OCI-LY1 (cell line): ENCODE data around the gene RPS17.

Experiments used
- H2AFZ ChIP-seq: fragments of 200-600 bp; sonication (generic), shearing (Covaris generic); 2 replicates; pipeline ENCODE4 v1.6.0; 2014; ENCODE audit warnings: antibody characterized with exemption, mild to moderate bottlenecking, low read length
- H3F3A ChIP-seq: fragments of 200-600 bp; sonication (generic), shearing (Covaris generic); 2 replicates; pipeline ENCODE4 v1.6.0; 2014; ENCODE audit warnings: mild to moderate bottlenecking, antibody characterized with exemption, low read length, moderate library complexity; ENCODE audit not compliant: insufficient read depth
- H3K27ac ChIP-seq: fragments of 200-600 bp; sonication (generic); 2 replicates; pipeline ENCODE4 v1.5.1; 2014; ENCODE audit warnings: low read length, mixed run types, mild to moderate bottlenecking, low read depth; ENCODE audit not compliant: poor library complexity, severe bottlenecking
- H3K27me3 ChIP-seq: fragments of 200-600 bp; sonication (generic); 2 replicates; pipeline ENCODE4 v1.6.0; 2014; ENCODE audit warnings: antibody characterized with exemption, mild to moderate bottlenecking, low read length, moderate library complexity; ENCODE audit not compliant: insufficient read depth
- H3K36me3 ChIP-seq: fragments of 200-600 bp; sonication (generic); 2 replicates; pipeline ENCODE4 v1.6.1; 2014; ENCODE audit warnings: mild to moderate bottlenecking, antibody characterized with exemption, low read length, moderate library complexity, mixed read lengths; ENCODE audit not compliant: insufficient read depth
- H3K4me1 ChIP-seq: fragments of 200-600 bp; sonication (generic); 2 replicates; pipeline ENCODE4 v1.5.1; 2014; ENCODE audit warnings: mild to moderate bottlenecking, low read length, moderate library complexity; ENCODE audit not compliant: insufficient read depth, severe bottlenecking
- H3K4me2 ChIP-seq: fragments of 200-600 bp; sonication (generic), shearing (Covaris generic); 2 replicates; pipeline ENCODE4 v1.6.1; 2014; ENCODE audit warnings: low read length
- H3K4me3 ChIP-seq: fragments of 200-600 bp; sonication (generic); 2 replicates; pipeline ENCODE4 v1.5.1; 2014; ENCODE audit warnings: low read length, low read depth, mild to moderate bottlenecking, mixed read lengths; ENCODE audit not compliant: poor library complexity, severe bottlenecking
- H3K79me2 ChIP-seq: fragments of 200-600 bp; shearing (Covaris generic); 2 replicates; pipeline ENCODE4 v1.6.1; 2016; ENCODE audit warnings: mixed run types, low read length, mixed read lengths; ENCODE audit not compliant: insufficient read depth
- H3K9ac ChIP-seq: fragments of 200-600 bp; sonication (generic), shearing (Covaris generic); 2 replicates; pipeline ENCODE4 v1.6.1; 2014; ENCODE audit warnings: mild to moderate bottlenecking, low read length, mixed read lengths
- H3K9me2 ChIP-seq: fragments of 200-600 bp; sonication (generic), shearing (Covaris generic); 2 replicates; pipeline ENCODE4 v1.6.1; 2014; ENCODE audit warnings: low read depth, mild to moderate bottlenecking, low read length, mixed read lengths
- H3K9me3 ChIP-seq: fragments of 200-600 bp; shearing (Covaris generic); 2 replicates; pipeline ENCODE4 v1.6.1; 2014; ENCODE audit warnings: low read length, mixed read lengths
- H4K20me1 ChIP-seq: fragments of 200-600 bp; sonication (generic), shearing (Covaris generic); 2 replicates; pipeline ENCODE4 v1.6.0; 2016; ENCODE audit warnings: mild to moderate bottlenecking, low read length; ENCODE audit not compliant: insufficient read depth
- EZH2 ChIP-seq: fragments of 200-600 bp; sonication (generic), shearing (Covaris generic); IDR thresholded peaks from 2 replicates; pipeline ENCODE4 v1.8.0; 2017; ENCODE audit warnings: borderline replicate concordance, mixed run types, mild to moderate bottlenecking, antibody characterized with exemption, low read length, moderate library complexity, mixed read lengths
- TF ChIP-seq, protein P1 (sequence below): fragments of 200-600 bp; sonication (generic), shearing (Covaris generic); IDR thresholded peaks from 2 replicates; pipeline ENCODE4 v1.5.1; 2017; ENCODE audit warnings: mild to moderate bottlenecking, antibody characterized with exemption, low read length, moderate library complexity, mixed read lengths

The RPS17 gene

GRCh38 chr15:82548700-82549099 is 8.4 kb upstream of the RPS17 start:
- no peak overlapping the region for H2AFZ ChIP-seq
- H3K9ac ChIP-seq: no peak overlapping the region
- H3K27me3 ChIP-seq: 0 out of 2 replicates have a peak, but pooled peaks cover 5% of the 10 kb centered on the region
- no peak overlapping the region for H3K4me2 ChIP-seq
- no peaks in the 10 kb centered on the region for H3K9me3 ChIP-seq
- no peaks in the 10 kb centered on the region for H4K20me1 ChIP-seq
- no peaks in the 10 kb centered on the region for H3K4me1 ChIP-seq
- no peaks in the 10 kb centered on the region for H3K9me2 ChIP-seq
- no peaks in the 10 kb centered on the region for H3K79me2 ChIP-seq
- H3F3A ChIP-seq: no peaks in the 10 kb centered on the region
- H3K27ac ChIP-seq: no peak overlapping the region
- no peak for TF ChIP-seq EZH2
- TF ChIP-seq, protein P1, sequence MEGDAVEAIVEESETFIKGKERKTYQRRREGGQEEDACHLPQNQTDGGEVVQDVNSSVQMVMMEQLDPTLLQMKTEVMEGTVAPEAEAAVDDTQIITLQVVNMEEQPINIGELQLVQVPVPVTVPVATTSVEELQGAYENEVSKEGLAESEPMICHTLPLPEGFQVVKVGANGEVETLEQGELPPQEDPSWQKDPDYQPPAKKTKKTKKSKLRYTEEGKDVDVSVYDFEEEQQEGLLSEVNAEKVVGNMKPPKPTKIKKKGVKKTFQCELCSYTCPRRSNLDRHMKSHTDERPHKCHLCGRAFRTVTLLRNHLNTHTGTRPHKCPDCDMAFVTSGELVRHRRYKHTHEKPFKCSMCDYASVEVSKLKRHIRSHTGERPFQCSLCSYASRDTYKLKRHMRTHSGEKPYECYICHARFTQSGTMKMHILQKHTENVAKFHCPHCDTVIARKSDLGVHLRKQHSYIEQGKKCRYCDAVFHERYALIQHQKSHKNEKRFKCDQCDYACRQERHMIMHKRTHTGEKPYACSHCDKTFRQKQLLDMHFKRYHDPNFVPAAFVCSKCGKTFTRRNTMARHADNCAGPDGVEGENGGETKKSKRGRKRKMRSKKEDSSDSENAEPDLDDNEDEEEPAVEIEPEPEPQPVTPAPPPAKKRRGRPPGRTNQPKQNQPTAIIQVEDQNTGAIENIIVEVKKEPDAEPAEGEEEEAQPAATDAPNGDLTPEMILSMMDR: no peak
- no peaks in the 10 kb centered on the region for H3K36me3 ChIP-seq
- H3K4me3 ChIP-seq: no peak overlapping the region

DNA sequence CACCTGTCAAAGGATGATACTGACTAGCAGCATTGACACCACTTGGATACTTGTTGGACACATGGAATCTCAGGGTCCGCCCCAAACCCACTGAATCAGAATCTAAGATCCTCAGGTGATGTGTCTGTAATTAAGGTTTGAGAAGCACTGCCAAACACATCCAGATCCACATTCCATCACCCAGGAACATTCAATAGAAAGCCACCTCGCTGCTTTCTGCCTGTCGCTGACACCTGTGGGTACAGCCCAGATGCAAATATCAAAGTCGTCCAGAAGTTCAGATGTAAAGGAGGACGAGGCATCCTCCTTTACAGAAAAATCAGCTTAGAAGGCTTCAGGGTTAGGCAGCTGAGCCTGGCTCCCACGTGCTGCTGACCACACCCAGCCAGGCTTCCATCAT is 5.2 kb upstream of the RPS17 start:
- H3K9me3 ChIP-seq: no peaks in the 10 kb centered on the region
- H3K4me3 ChIP-seq: no peak overlapping the region
- no peak overlapping the region for H3K27ac ChIP-seq
- no peak overlapping the region for H3K9ac ChIP-seq
- H3K36me3 ChIP-seq: no peaks in the 10 kb centered on the region
- H3K4me1 ChIP-seq: peaks cover 5% of the 10 kb centered on the region
- H3F3A ChIP-seq: no peaks in the 10 kb centered on the region
- TF ChIP-seq, protein P1: no peak
- TF ChIP-seq EZH2: no peak
- H4K20me1 ChIP-seq: no peaks in the 10 kb centered on the region
- H2AFZ ChIP-seq: no peak overlapping the region
- 0 out of 2 replicates have a peak, but pooled peaks cover 5% of the 10 kb centered on the region for H3K27me3 ChIP-seq
- H3K4me2 ChIP-seq: no peak overlapping the region
- H3K9me2 ChIP-seq: no peaks in the 10 kb centered on the region
- H3K79me2 ChIP-seq: no peaks in the 10 kb centered on the region

DNA sequence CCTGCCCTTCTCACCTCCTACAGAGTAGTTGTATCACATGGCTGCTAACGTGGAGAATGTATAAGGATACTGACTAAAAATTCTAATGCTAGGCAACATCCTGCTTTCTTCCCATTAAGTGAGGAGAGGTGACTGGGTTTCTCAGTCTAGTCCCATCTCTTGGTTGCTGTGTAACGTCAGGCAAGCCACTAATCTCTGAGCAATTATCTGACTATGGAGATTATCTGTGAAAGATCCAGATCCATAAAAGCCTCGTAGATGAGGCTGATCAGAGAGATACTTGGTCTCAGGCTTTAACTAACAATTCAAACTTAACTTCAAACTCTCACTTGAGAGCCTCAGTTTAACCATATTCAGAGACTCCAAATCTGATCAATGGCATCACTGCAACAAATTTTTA is 4.7 kb upstream of the RPS17 start:
- no peak overlapping the region for H3K9ac ChIP-seq
- no peak overlapping the region for H3K27ac ChIP-seq
- H3K9me3 ChIP-seq: no peaks in the 10 kb centered on the region
- H3F3A ChIP-seq: no peaks in the 10 kb centered on the region
- H3K36me3 ChIP-seq: peaks cover under 1% of the 10 kb centered on the region; the same call in 1 of the 2 replicates
- H3K79me2 ChIP-seq: peaks cover under 1% of the 10 kb centered on the region; the same call in 1 of the 2 replicates
- TF ChIP-seq, protein P1: no peak
- TF ChIP-seq EZH2: no peak
- H3K4me2 ChIP-seq: no peak overlapping the region
- no peak overlapping the region for H3K4me3 ChIP-seq
- no peaks in the 10 kb centered on the region for H4K20me1 ChIP-seq
- peaks cover 5% of the 10 kb centered on the region for H3K4me1 ChIP-seq
- 0 out of 2 replicates have a peak, but pooled peaks cover 5% of the 10 kb centered on the region for H3K27me3 ChIP-seq
- no peak overlapping the region for H2AFZ ChIP-seq
- no peaks in the 10 kb centered on the region for H3K9me2 ChIP-seq
